ENCODE data around the gene SALL1. TPM values are rescaled to one million over a fixed set of nuclear protein-coding genes. Genes with fewer than 3 reads are reported as not detected.

SALL1 gene
- polyA plus RNA-seq, 1 of the 3 experiments (the other 2 are of a cell fraction) = 0.02 TPM

- no peak overlapping the region for H3K4me2 ChIP-seq
- no peak for DNase-seq
- no peak overlapping the region for H3K4me3 ChIP-seq (ENCODE audit: low read depth in 2 of 2, low read length in 1 of 2)
- ChIA-PET CTCF (no interaction called here), POLR2A (no interaction called here)
- no peaks in the 10 kb centered on the region for H4K20me1 ChIP-seq (ENCODE audit: insufficient read depth)
- H3K4me1 ChIP-seq (ENCODE audit: control insufficient read depth in 1 of 2, insufficient read depth in 2 of 2, low read depth in 1 of 2, low read length in 1 of 2) = no peaks in the 10 kb centered on the region
- no peak overlapping the region for H3K9ac ChIP-seq
- no peak overlapping the region for H2AFZ ChIP-seq (ENCODE audit: low read depth)
- 52% methylated on average over 16 of the region's 16 CpGs for WGBS (ENCODE audit: low lambda C conversion rate)
- no peaks in the 10 kb centered on the region for H3K9me3 ChIP-seq
- no peaks in the 10 kb centered on the region for H3F3A ChIP-seq (replicated peaks; ENCODE audit: insufficient read depth)
- H3K27ac ChIP-seq (ENCODE audit: low read depth in 2 of 2, low read length in 1 of 2) = no peak overlapping the region
- H3K9me2 ChIP-seq = no peaks in the 10 kb centered on the region
- no peaks in the 10 kb centered on the region for H3K36me3 ChIP-seq (replicated peaks in 1 of 2; ENCODE audit: control insufficient read depth in 1 of 2, insufficient read depth in 2 of 2, low read length in 1 of 2)
- TF ChIP-seq RXRA (IDR thresholded peaks at IDR 0.05; ENCODE audit: borderline replicate concordance, low read depth) (no peak), RCOR1 (IDR thresholded peaks at IDR 0.05; ENCODE audit: low read length) (no peak), SIN3A (IDR thresholded peaks at IDR 0.05; ENCODE audit: borderline replicate concordance, low read depth, low read length) (no peak), SMC3 (IDR thresholded peaks at IDR 0.05; ENCODE audit: low read depth, low read length) (no peak), NRF1 (IDR thresholded peaks at IDR 0.05; ENCODE audit: low read depth, low read length) (no peak), ELF1 (IDR thresholded peaks at IDR 0.05) (no peak), TAF1 (IDR thresholded peaks at IDR 0.05; ENCODE audit: borderline replicate concordance, low read depth, low read length) (no peak), POLR2AphosphoS5 (IDR thresholded peaks at IDR 0.05; ENCODE audit: low read depth, low read length) (no peak), CTCF (IDR thresholded peaks at IDR 0.05) (no peak), TEAD4 (IDR thresholded peaks at IDR 0.05; ENCODE audit: borderline replicate concordance, insufficient read depth) (no peak), USF2 (IDR thresholded peaks at IDR 0.05; ENCODE audit: borderline replicate concordance, low read depth, low read length) (no peak), ZBTB33 (IDR thresholded peaks at IDR 0.05; ENCODE audit: borderline replicate concordance, low read depth) (no peak), REST (IDR thresholded peaks at IDR 0.05; ENCODE audit: low read depth, low read length) (no peak), YY1 (IDR thresholded peaks at IDR 0.05; ENCODE audit: low read depth) (no peak), EP300 (IDR thresholded peaks at IDR 0.05; ENCODE audit: borderline replicate concordance in 1 of 2, low read depth in 1 of 2, low read length in 1 of 2) (no peak), FOXJ3 (CRISPR knock-in tag; IDR thresholded peaks at IDR 0.05) (no peak), FOSL2 (IDR thresholded peaks at IDR 0.05; ENCODE audit: borderline replicate concordance, low read depth) (no peak)
- no peaks in the 10 kb centered on the region for H3K27me3 ChIP-seq (ENCODE audit: insufficient read depth)
- no peaks in the 10 kb centered on the region for H3K79me2 ChIP-seq (ENCODE audit: insufficient read depth)
Observed at GRCh38 chr16:51095890-51096626, 55.0 kb downstream of the SALL1 start.
